PC-9 (cell line): ENCODE results near the gene GABARAP. TPM values are rescaled to one million over a fixed set of nuclear protein-coding genes. Genes with fewer than 3 reads are reported as not detected.

Experiments used
- BruUV-seq: library from RNA; stranded (reverse); fragments of 400-500 nt; replicated peaks from 2 replicates; lab custom pipeline; 2021; lab: Mats Ljungman, UMichigan
- CTCF ChIA-PET: fragments of 300-600 bp; sonication (Branson Sonifier 250); formaldehyde crosslinking; loops from one replicate; lab custom pipeline; 2022; ENCODE audit warnings: antibody characterized with exemption; lab: Charles Lee
- POLR2A ChIA-PET: fragments of 300-600 bp; sonication (Branson Sonifier 250); formaldehyde crosslinking; loops from one replicate; lab custom pipeline; 2022; ENCODE audit warnings: antibody characterized with exemption; ENCODE audit not compliant: unreplicated experiment; lab: Charles Lee
- DNase-seq, 2 experiments: peaks; one replicate each; pipeline versions ENCODE4 v3.0.0 to v3.0.0-alpha.2; 2015 to 2022; ENCODE audit warnings: mixed read lengths in 1 of 2
- H2AFZ ChIP-seq: fragments of 200-600 bp; sonication (generic); 2 replicates; pipeline ENCODE4 v1.8.1; 2017; ENCODE audit warnings: antibody characterized with exemption
- H3F3A ChIP-seq: fragments of 200-600 bp; sonication (generic); 2 replicates; pipeline ENCODE4 v1.8.1; 2017; ENCODE audit warnings: antibody characterized with exemption, mild to moderate bottlenecking, low read depth; ENCODE audit not compliant: insufficient read depth
- H3K27ac ChIP-seq: fragments of 200-600 bp; sonication (generic); 2 replicates; pipeline ENCODE4 v1.6.1; 2016; ENCODE audit warnings: mixed run types
- H3K27me3 ChIP-seq: fragments of 200-600 bp; sonication (generic); 2 replicates; pipeline ENCODE4 v1.6.1; 2016; ENCODE audit warnings: low read depth, mixed run types; ENCODE audit not compliant: insufficient read depth
- H3K36me3 ChIP-seq: fragments of 200-600 bp; sonication (generic); 2 replicates; pipeline ENCODE4 v1.6.1; 2016; ENCODE audit warnings: low read depth, mixed run types
- H3K4me1 ChIP-seq: fragments of 200-600 bp; sonication (generic); replicated peaks from 2 replicates; pipeline ENCODE4 v1.6.1; 2016; ENCODE audit warnings: mixed run types; ENCODE audit not compliant: insufficient read depth
- H3K4me2 ChIP-seq: fragments of 200-600 bp; sonication (generic); 2 replicates; pipeline ENCODE4 v1.6.1; 2017; ENCODE audit warnings: mixed run types
- H3K4me3 ChIP-seq: fragments of 200-600 bp; sonication (generic); 2 replicates; pipeline ENCODE4 v1.6.1; 2016; ENCODE audit warnings: mixed run types
- H3K79me2 ChIP-seq: fragments of 200-600 bp; sonication (generic); 2 replicates; pipeline ENCODE4 v1.6.1; 2017; ENCODE audit warnings: low read depth, mixed run types
- H3K9me2 ChIP-seq: fragments of 200-600 bp; sonication (generic); 2 replicates; pipeline ENCODE4 v1.8.1; 2017; ENCODE audit warnings: mild to moderate bottlenecking; ENCODE audit not compliant: insufficient read depth
- H3K9me3 ChIP-seq: fragments of 200-600 bp; sonication (generic); 2 replicates; pipeline ENCODE4 v1.8.1; 2016; ENCODE audit warnings: low read depth; ENCODE audit not compliant: insufficient read depth
- H4K20me1 ChIP-seq: fragments of 200-600 bp; sonication (generic); 2 replicates; pipeline ENCODE4 v1.8.1; 2017; ENCODE audit not compliant: insufficient read depth
- CTCF ChIP-seq: fragments of 200-600 bp; sonication (generic); conservative IDR thresholded peaks from 2 replicates; pipeline ENCODE4 v1.6.1; 2017; ENCODE audit warnings: mixed run types, antibody characterized with exemption, mild to moderate bottlenecking, moderate library complexity
- EZH2 ChIP-seq: fragments of 200-600 bp; sonication (generic); IDR thresholded peaks from 2 replicates; pipeline ENCODE4 v1.8.0; 2017; ENCODE audit warnings: antibody characterized with exemption, low read depth
- intact Hi-C: fragments of 100-400 bp; cut with micrococcal nuclease; formaldehyde crosslinking; loops from one replicate; pipeline ENCODE4 v1.10.0; 2022; ENCODE audit not compliant: unreplicated experiment
- total RNA-seq: library from RNA; stranded (reverse); gene quantifications from 2 replicates; pipeline ENCODE4 v1.2.3, GENCODE V29; 2021

Gene GABARAP
- total RNA-seq, 1 experiment from 2014 or later, result 424 TPM

- H3K27ac ChIP-seq, result no peak overlapping the region
- intact Hi-C loops, result loop anchor here (5.0 kb wide), 1 partner anchor 83 kb away; the partner anchor contains the start of gene EIF5A
- no peak for TF ChIP-seq CTCF
- TF ChIP-seq EZH2, result no peak
- peaks cover 73% of the 10 kb centered on the region for H3F3A ChIP-seq
- no peak overlapping the region for H2AFZ ChIP-seq
- CTCF ChIA-PET, result no interaction called here
- POLR2A ChIA-PET, result interaction anchor here (0.7 kb wide), 1 partner anchor 9 kb away, joined by 5 read pairs; no protein-coding TSS in a partner anchor
- H3K79me2 ChIP-seq, result peaks cover 34% of the 10 kb centered on the region
- no peak overlapping the region for H3K4me2 ChIP-seq
- H3K9me2 ChIP-seq, result no peaks in the 10 kb centered on the region
- H3K27me3 ChIP-seq, result no peaks in the 10 kb centered on the region
- DNase-seq, result no peak
- H4K20me1 ChIP-seq, result peaks cover 36% of the 10 kb centered on the region
- no peak overlapping the region for H3K4me3 ChIP-seq
- peaks cover 31% of the 10 kb centered on the region for H3K36me3 ChIP-seq
- no TSS peak for BruUV-seq
- H3K4me1 ChIP-seq, result peaks cover 25% of the 10 kb centered on the region
- H3K9me3 ChIP-seq, result no peaks in the 10 kb centered on the region
These were observed 18.1 kb downstream of the GABARAP start for GRCh38 chr17:7224110-7224509.

GRCh38 chr17:7223375-7223774, 18.9 kb downstream of the GABARAP start:
- TF ChIP-seq CTCF (no peak), EZH2 (no peak)
- DNase-seq, result no peak
- Histone ChIP-seq H3K4me1 (peaks cover 32% of the 10 kb centered on the region), H3K9me2 (no peaks in the 10 kb centered on the region), H3K79me2 (peaks cover 34% of the 10 kb centered on the region), H3K27me3 (no peaks in the 10 kb centered on the region), H2AFZ (no peak overlapping the region), H3K27ac (no peak overlapping the region), H4K20me1 (peaks cover 36% of the 10 kb centered on the region), H3F3A (peaks cover 71% of the 10 kb centered on the region), H3K4me3 (no peak overlapping the region), H3K4me2 (no peak overlapping the region), H3K9me3 (no peaks in the 10 kb centered on the region), H3K36me3 (peaks cover 31% of the 10 kb centered on the region)
- ChIA-PET CTCF (no interaction called here), POLR2A (no interaction called here)
- intact Hi-C loops, result loop anchor here (5.0 kb wide), 1 partner anchor 84 kb away; the partner anchor contains the start of gene EIF5A
- BruUV-seq, result no TSS peak

DNA sequence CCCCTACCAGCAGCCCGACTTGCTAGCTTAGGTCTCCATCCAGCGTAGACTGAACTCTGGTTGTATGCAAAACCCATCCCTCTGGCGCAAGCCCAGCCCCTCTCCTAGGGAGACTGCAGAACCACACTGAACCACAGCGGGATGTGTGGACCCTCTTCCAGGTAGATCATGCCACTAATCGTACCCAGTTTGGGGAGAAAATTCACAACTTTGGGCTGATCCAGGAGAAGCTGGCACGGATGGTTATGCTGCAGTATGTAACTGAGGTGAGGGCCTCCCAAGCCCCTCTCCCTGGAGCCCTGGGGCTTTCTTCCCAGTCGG, 19.3 kb downstream of the GABARAP start:
- Histone ChIP-seq H3F3A (peaks cover 67% of the 10 kb centered on the region), H3K27ac (no peak overlapping the region), H3K27me3 (no peaks in the 10 kb centered on the region), H3K4me1 (peaks cover 33% of the 10 kb centered on the region), H3K79me2 (peaks cover 34% of the 10 kb centered on the region), H3K4me3 (no peak overlapping the region), H3K4me2 (no peak overlapping the region), H3K36me3 (peaks cover 31% of the 10 kb centered on the region), H4K20me1 (peaks cover 36% of the 10 kb centered on the region), H3K9me3 (no peaks in the 10 kb centered on the region), H3K9me2 (no peaks in the 10 kb centered on the region), H2AFZ (no peak overlapping the region)
- intact Hi-C loops, result loop anchor here (5.0 kb wide), 1 partner anchor 84 kb away; the partner anchor contains the start of gene EIF5A
- no peak for DNase-seq
- ChIA-PET CTCF (no interaction called here), POLR2A (interaction anchor here (0.5 kb wide), 1 partner anchor 661 kb away, joined by 3 read pairs; no protein-coding TSS in a partner anchor)
- TF ChIP-seq EZH2 (no peak), CTCF (no peak)
- no TSS peak for BruUV-seq
